Measurements from ENCODE around the gene NAA16.

GRCh38 chr13:41276824-41277223, 34.2 kb upstream of the NAA16 start:
- TF ChIP-seq, protein P1, sequence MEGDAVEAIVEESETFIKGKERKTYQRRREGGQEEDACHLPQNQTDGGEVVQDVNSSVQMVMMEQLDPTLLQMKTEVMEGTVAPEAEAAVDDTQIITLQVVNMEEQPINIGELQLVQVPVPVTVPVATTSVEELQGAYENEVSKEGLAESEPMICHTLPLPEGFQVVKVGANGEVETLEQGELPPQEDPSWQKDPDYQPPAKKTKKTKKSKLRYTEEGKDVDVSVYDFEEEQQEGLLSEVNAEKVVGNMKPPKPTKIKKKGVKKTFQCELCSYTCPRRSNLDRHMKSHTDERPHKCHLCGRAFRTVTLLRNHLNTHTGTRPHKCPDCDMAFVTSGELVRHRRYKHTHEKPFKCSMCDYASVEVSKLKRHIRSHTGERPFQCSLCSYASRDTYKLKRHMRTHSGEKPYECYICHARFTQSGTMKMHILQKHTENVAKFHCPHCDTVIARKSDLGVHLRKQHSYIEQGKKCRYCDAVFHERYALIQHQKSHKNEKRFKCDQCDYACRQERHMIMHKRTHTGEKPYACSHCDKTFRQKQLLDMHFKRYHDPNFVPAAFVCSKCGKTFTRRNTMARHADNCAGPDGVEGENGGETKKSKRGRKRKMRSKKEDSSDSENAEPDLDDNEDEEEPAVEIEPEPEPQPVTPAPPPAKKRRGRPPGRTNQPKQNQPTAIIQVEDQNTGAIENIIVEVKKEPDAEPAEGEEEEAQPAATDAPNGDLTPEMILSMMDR (IDR thresholded peaks at IDR 0.05; ENCODE audit: low read length), result no peak
- TF ChIP-seq EZH2 (optimal IDR thresholded peaks at IDR 0.05; ENCODE audit: low read depth, low read length) (no peak), EZH2phosphoT487 (IDR thresholded peaks at IDR 0.05; ENCODE audit: low read length) (no peak)
